Measurements from ENCODE around the gene GABRA6. TPM values are rescaled to one million over a fixed set of nuclear protein-coding genes. Genes with fewer than 3 reads are reported as not detected.
A peak's percentile ranks its signal among the peaks of the same experiment; 100 is the strongest.
"Not testable (repeated sequence)": the region's sequence is repeated elsewhere in the genome, so short reads cannot be mapped to it uniquely, and the experiment has no call there.

Gene GABRA6
- total RNA-seq: not detected
- polyA plus RNA-seq: not detected

- Mint-ChIP-seq H3K36me3 (no peaks in the 10 kb centered on the region), H3K4me3 (peak within 1 kb of the TSS in 1 of 4 donors; percentile 82), H3K27ac (no peak within 1 kb of the TSS), H3K9me3 (peaks cover 0 to 6% (median 0%) of the 10 kb centered on the region in 7 donors), H3K27me3 (no peaks in the 10 kb centered on the region), H3K4me1 (no peaks in the 10 kb centered on the region)
- no peak within 1 kb of the TSS for H3K27ac ChIP-seq (ENCODE audit: insufficient read depth, low read length, poor library complexity, severe bottlenecking)
- no peaks in the 10 kb centered on the region for H3K4me1 ChIP-seq (ENCODE audit: control insufficient read depth, insufficient read depth, low read length, poor library complexity, severe bottlenecking)
- no peaks in the 10 kb centered on the region for H3K36me3 ChIP-seq (ENCODE audit: control insufficient read depth, insufficient read depth, low read length)
- no peaks in the 10 kb centered on the region for H3K9me3 ChIP-seq (ENCODE audit: control insufficient read depth in 2 of 2, low read length in 2 of 2)
- DNase-seq (no peak), ATAC-seq (ENCODE audit: low read depth in 2 of 2) (no peak)
- H3K4me3 ChIP-seq (ENCODE audit: low read depth, low read length): no peak within 1 kb of the TSS
- no peaks in the 10 kb centered on the region for H3K27me3 ChIP-seq (ENCODE audit: control insufficient read depth, insufficient read depth, low read length)
Observed at GRCh38 chr5:161685461-161685860, at the start of gene GABRA6. TSS of gene GABRA6 (plus strand) at chr5:161685721. CDS start at chr5:161685990, 269 bp downstream.

GRCh38 chr5:161637591-161637990, 47.9 kb upstream of the GABRA6 start:
- H3K36me3 Mint-ChIP-seq: no peaks in the 10 kb centered on the region
- H3K4me3 ChIP-seq (ENCODE audit: low read depth, low read length): no peak overlapping the region
- no peaks in the 10 kb centered on the region for H3K4me1 ChIP-seq (ENCODE audit: control insufficient read depth, insufficient read depth, low read length, poor library complexity, severe bottlenecking)
- no peaks in the 10 kb centered on the region for H3K36me3 ChIP-seq (ENCODE audit: control insufficient read depth, insufficient read depth, low read length)
- no peak overlapping the region for H3K27ac ChIP-seq (ENCODE audit: insufficient read depth, low read length, poor library complexity, severe bottlenecking)
- ATAC-seq (ENCODE audit: low read depth in 2 of 2) (no peak), DNase-seq (no peak)
- H3K9me3 Mint-ChIP-seq: peaks cover 0 to 5% (median 0%) of the 10 kb centered on the region in 7 donors
- no peaks in the 10 kb centered on the region for H3K27me3 Mint-ChIP-seq
- no peaks in the 10 kb centered on the region for H3K4me1 Mint-ChIP-seq
- no peaks in the 10 kb centered on the region for H3K27me3 ChIP-seq (ENCODE audit: control insufficient read depth, insufficient read depth, low read length)
- no peak overlapping the region for H3K27ac Mint-ChIP-seq
- H3K4me3 Mint-ChIP-seq: no peak overlapping the region
- no peaks in the 10 kb centered on the region for H3K9me3 ChIP-seq (ENCODE audit: control insufficient read depth in 2 of 2, low read length in 2 of 2)

- Mint-ChIP-seq H3K4me1 (no peaks in the 10 kb centered on the region), H3K27me3 (no peaks in the 10 kb centered on the region), H3K27ac (no peak overlapping the region), H3K4me3 (no peak overlapping the region), H3K9me3 (peaks cover 0 to 6% (median 2%) of the 10 kb centered on the region in 7 donors), H3K36me3 (no peaks in the 10 kb centered on the region)
- no peak overlapping the region for H3K4me3 ChIP-seq (ENCODE audit: low read depth, low read length)
- no peaks in the 10 kb centered on the region for H3K36me3 ChIP-seq (ENCODE audit: control insufficient read depth, insufficient read depth, low read length)
- DNase-seq (no peak), ATAC-seq (ENCODE audit: low read depth in 2 of 2) (no peak)
- no peaks in the 10 kb centered on the region for H3K27me3 ChIP-seq (ENCODE audit: control insufficient read depth, insufficient read depth, low read length)
- H3K9me3 ChIP-seq (ENCODE audit: control insufficient read depth in 2 of 2, low read length in 2 of 2): no peaks in the 10 kb centered on the region
- H3K4me1 ChIP-seq (ENCODE audit: control insufficient read depth, insufficient read depth, low read length, poor library complexity, severe bottlenecking): no peaks in the 10 kb centered on the region
- H3K27ac ChIP-seq (ENCODE audit: insufficient read depth, low read length, poor library complexity, severe bottlenecking): no peak overlapping the region
Observed at GRCh38 chr5:161641444-161641843, 44.1 kb upstream of the GABRA6 start.

- Mint-ChIP-seq H3K27ac (no peak overlapping the region), H3K9me3 (peaks cover 0 to 5% (median 4%) of the 10 kb centered on the region in 7 donors), H3K27me3 (no peaks in the 10 kb centered on the region), H3K4me3 (no peak overlapping the region), H3K4me1 (no peaks in the 10 kb centered on the region), H3K36me3 (no peaks in the 10 kb centered on the region)
- DNase-seq (no peak), ATAC-seq (ENCODE audit: low read depth in 2 of 2) (no peak)
- Histone ChIP-seq H3K4me1 (ENCODE audit: control insufficient read depth, insufficient read depth, low read length, poor library complexity, severe bottlenecking) (no peaks in the 10 kb centered on the region), H3K27ac (ENCODE audit: insufficient read depth, low read length, poor library complexity, severe bottlenecking) (no peak overlapping the region), H3K9me3 (ENCODE audit: control insufficient read depth in 2 of 2, low read length in 2 of 2) (no peaks in the 10 kb centered on the region), H3K27me3 (ENCODE audit: control insufficient read depth, insufficient read depth, low read length) (no peaks in the 10 kb centered on the region), H3K36me3 (ENCODE audit: control insufficient read depth, insufficient read depth, low read length) (no peaks in the 10 kb centered on the region), H3K4me3 (ENCODE audit: low read depth, low read length) (no peak overlapping the region)
Observed at GRCh38 chr5:161645264-161645663, 40.3 kb upstream of the GABRA6 start.

- H3K27ac ChIP-seq (ENCODE audit: insufficient read depth, low read length, poor library complexity, severe bottlenecking); ATAC-seq (ENCODE audit: low read depth in 2 of 2); H3K4me3 Mint-ChIP-seq; H3K27me3 Mint-ChIP-seq; H3K4me1 ChIP-seq (ENCODE audit: control insufficient read depth, insufficient read depth, low read length, poor library complexity, severe bottlenecking); H3K4me1 Mint-ChIP-seq; H3K4me3 ChIP-seq (ENCODE audit: low read depth, low read length); DNase-seq; H3K27me3 ChIP-seq (ENCODE audit: control insufficient read depth, insufficient read depth, low read length); H3K9me3 Mint-ChIP-seq; H3K27ac Mint-ChIP-seq; H3K36me3 ChIP-seq (ENCODE audit: control insufficient read depth, insufficient read depth, low read length); H3K36me3 Mint-ChIP-seq; H3K9me3 ChIP-seq (ENCODE audit: control insufficient read depth in 2 of 2, low read length in 2 of 2): not testable (repeated sequence)
Observed at GRCh38 chr5:161651926-161652325, 33.6 kb upstream of the GABRA6 start.

GRCh38 chr5:161660806-161661205, 24.7 kb upstream of the GABRA6 start:
- no peak overlapping the region for H3K4me3 ChIP-seq (ENCODE audit: low read depth, low read length)
- no peaks in the 10 kb centered on the region for H3K36me3 ChIP-seq (ENCODE audit: control insufficient read depth, insufficient read depth, low read length)
- no peak overlapping the region for H3K27ac ChIP-seq (ENCODE audit: insufficient read depth, low read length, poor library complexity, severe bottlenecking)
- no peaks in the 10 kb centered on the region for H3K9me3 ChIP-seq (ENCODE audit: control insufficient read depth in 2 of 2, low read length in 2 of 2)
- H3K4me1 Mint-ChIP-seq: no peaks in the 10 kb centered on the region
- no peaks in the 10 kb centered on the region for H3K27me3 Mint-ChIP-seq
- no peaks in the 10 kb centered on the region for H3K36me3 Mint-ChIP-seq
- no peak overlapping the region for H3K4me3 Mint-ChIP-seq
- DNase-seq (no peak), ATAC-seq (ENCODE audit: low read depth in 2 of 2) (peak in 1 of 2 donors; percentile 16)
- no peak overlapping the region for H3K27ac Mint-ChIP-seq
- H3K4me1 ChIP-seq (ENCODE audit: control insufficient read depth, insufficient read depth, low read length, poor library complexity, severe bottlenecking): no peaks in the 10 kb centered on the region
- H3K9me3 Mint-ChIP-seq: peaks cover 0 to 9% (median 4%) of the 10 kb centered on the region in 7 donors
- no peaks in the 10 kb centered on the region for H3K27me3 ChIP-seq (ENCODE audit: control insufficient read depth, insufficient read depth, low read length)

GRCh38 chr5:161663431-161663830, 22.1 kb upstream of the GABRA6 start:
- H3K4me1 Mint-ChIP-seq: no peaks in the 10 kb centered on the region
- Histone ChIP-seq H3K4me3 (ENCODE audit: low read depth, low read length) (no peak overlapping the region), H3K9me3 (ENCODE audit: control insufficient read depth in 2 of 2, low read length in 2 of 2) (no peaks in the 10 kb centered on the region), H3K27me3 (ENCODE audit: control insufficient read depth, insufficient read depth, low read length) (no peaks in the 10 kb centered on the region), H3K36me3 (ENCODE audit: control insufficient read depth, insufficient read depth, low read length) (no peaks in the 10 kb centered on the region), H3K27ac (ENCODE audit: insufficient read depth, low read length, poor library complexity, severe bottlenecking) (no peak overlapping the region), H3K4me1 (ENCODE audit: control insufficient read depth, insufficient read depth, low read length, poor library complexity, severe bottlenecking) (no peaks in the 10 kb centered on the region)
- DNase-seq (no peak), ATAC-seq (ENCODE audit: low read depth in 2 of 2) (no peak)
- H3K4me3 Mint-ChIP-seq: no peak overlapping the region
- H3K27ac Mint-ChIP-seq: no peak overlapping the region
- H3K9me3 Mint-ChIP-seq: peaks cover 0 to 14% (median 4%) of the 10 kb centered on the region in 7 donors
- no peaks in the 10 kb centered on the region for H3K27me3 Mint-ChIP-seq
- H3K36me3 Mint-ChIP-seq: no peaks in the 10 kb centered on the region

GRCh38 chr5:161676103-161676502, 9.4 kb upstream of the GABRA6 start:
- Histone ChIP-seq H3K4me3 (ENCODE audit: low read depth, low read length) (no peak overlapping the region), H3K36me3 (ENCODE audit: control insufficient read depth, insufficient read depth, low read length) (no peaks in the 10 kb centered on the region)
- no peaks in the 10 kb centered on the region for H3K4me1 Mint-ChIP-seq

More at GRCh38 chr5:161676103-161676502, 9.4 kb upstream of the GABRA6 start:
- Mint-ChIP-seq H3K36me3 (no peaks in the 10 kb centered on the region), H3K27me3 (no peaks in the 10 kb centered on the region), H3K4me3 (no peak overlapping the region), H3K27ac (no peak overlapping the region), H3K9me3 (peaks cover 0 to 3% (median 0%) of the 10 kb centered on the region in 7 donors)
- H3K27ac ChIP-seq (ENCODE audit: insufficient read depth, low read length, poor library complexity, severe bottlenecking): no peak overlapping the region
- H3K9me3 ChIP-seq (ENCODE audit: control insufficient read depth in 2 of 2, low read length in 2 of 2): no peaks in the 10 kb centered on the region
- H3K4me1 ChIP-seq (ENCODE audit: control insufficient read depth, insufficient read depth, low read length, poor library complexity, severe bottlenecking): no peaks in the 10 kb centered on the region
- H3K27me3 ChIP-seq (ENCODE audit: control insufficient read depth, insufficient read depth, low read length): no peaks in the 10 kb centered on the region
- DNase-seq: peak in 1 of 3 donors; percentile 0
- ATAC-seq (ENCODE audit: low read depth in 2 of 2): no peak
